ENCODE measurements around the gene ZSCAN16.

The ZSCAN16 gene

DNA sequence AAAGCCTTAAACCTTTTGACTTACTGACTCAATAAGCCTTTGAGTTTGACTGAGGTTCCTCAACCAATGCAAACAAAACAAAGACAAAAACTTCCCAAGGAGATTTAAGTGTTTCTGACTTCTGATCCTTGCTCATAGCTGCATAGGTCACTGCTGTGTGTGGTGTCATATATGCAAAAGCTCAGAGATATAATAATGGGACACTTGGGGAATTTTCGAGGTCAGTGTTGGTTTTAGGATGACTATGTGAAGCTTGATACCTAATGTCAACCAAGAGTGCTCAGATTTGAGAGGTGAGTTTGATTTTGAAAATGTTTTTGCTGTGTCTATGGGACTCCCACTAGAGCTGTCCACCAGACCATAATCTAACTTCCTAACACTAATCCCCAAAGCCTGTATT is 43.5 kb downstream of the ZSCAN16 start:
- in situ Hi-C loops (cut with MboI; ENCODE audit: low sequenced_read_pairs), result no loop called here

DNA sequence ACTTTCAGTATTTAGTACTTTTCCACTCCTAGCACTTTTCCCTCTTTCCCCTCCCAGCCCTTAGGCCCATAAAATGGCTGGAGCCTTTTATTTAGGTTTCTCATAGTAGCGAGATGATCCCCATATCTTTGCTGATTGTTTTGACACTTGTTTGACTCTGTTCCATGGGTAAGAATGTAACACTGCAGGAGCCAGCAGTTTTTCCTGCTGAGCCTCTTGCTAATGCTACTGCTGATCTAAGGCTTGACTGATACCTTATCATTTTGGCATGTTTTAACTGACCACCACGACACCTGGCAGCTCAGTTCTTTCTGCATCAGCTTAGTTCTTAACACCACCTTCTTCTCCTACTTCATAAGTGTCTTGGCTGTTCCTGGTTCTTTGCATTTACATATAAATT is 46.9 kb downstream of the ZSCAN16 start:
- in situ Hi-C loops (cut with MboI; ENCODE audit: low sequenced_read_pairs), result no loop called here

DNA sequence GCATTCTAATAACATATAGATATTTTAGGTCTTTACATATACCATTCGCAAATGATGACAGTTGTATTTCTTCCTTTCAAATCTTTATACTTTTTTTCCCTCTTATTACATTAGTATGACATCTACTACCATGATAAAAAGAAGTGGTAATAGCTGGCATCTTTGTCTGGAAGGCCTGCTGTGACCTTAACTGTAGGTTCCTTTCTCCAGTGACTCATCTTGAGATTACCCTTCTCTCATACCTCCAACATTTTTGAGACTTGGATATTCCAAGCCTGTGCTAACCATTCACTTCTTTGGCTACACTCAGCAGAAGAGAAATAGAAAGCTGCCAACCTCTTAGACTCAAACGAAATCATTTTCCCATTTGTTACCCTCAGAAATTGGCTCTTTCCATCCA is 47.6 kb downstream of the ZSCAN16 start:
- in situ Hi-C loops (cut with MboI; ENCODE audit: low sequenced_read_pairs), result no loop called here

DNA sequence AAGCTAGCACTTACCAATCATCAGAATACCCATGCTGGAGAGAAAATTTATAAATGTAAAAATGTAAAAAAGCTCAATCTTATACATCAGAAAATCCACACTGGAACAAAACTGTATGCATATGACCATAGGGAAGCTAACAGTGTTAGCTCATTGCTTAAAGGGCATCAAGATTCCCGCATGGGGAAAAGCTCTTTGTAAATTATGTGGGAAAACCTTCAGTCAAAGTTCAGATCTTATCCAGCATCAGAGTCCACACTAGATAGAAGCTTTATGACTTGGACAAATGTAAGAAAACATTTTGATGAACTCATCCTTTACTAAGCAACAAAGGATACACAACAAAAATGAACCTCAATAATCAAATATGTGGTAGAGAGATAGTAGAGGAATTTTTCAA is 52.0 kb downstream of the ZSCAN16 start:
- in situ Hi-C loops (cut with MboI; ENCODE audit: low sequenced_read_pairs), result no loop called here
